GM11168 (cell line): ENCODE results near the gene CHST8.

Experiments
- in situ Hi-C: fragments of 300-500 bp; cut with MboI; formaldehyde crosslinking; loops from one replicate; pipeline ENCODE4 v1.12.0; 2022; ENCODE audit warnings: low sequenced_read_pairs; ENCODE audit not compliant: unreplicated experiment

CHST8 gene

GRCh38 chr19:33726756-33727155 is 105.0 kb downstream of the CHST8 start:
- in situ Hi-C loops, result no loop called here

- in situ Hi-C loops, result no loop called here
These were observed 105.7 kb downstream of the CHST8 start for GRCh38 chr19:33727331-33727998.

DNA sequence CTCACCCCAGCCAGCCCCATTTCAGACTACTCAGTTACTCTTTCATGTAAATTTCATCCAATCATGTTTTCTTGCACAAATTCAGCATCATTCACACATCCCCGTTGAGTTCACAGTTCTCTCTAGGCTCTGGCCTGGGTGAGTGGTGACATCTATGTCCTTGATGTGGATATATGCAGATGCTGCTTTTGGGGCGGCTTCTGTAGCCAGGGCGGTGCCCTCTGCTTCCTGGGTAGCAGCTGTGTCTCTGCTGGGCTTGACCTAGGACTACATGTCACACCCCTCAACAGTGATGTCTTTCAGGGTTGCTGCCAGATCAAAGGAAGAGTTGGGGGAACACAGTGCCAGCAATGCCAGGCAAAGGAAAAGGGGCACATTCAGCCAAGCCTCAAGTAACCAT is 106.4 kb downstream of the CHST8 start:
- in situ Hi-C loops, result no loop called here

GRCh38 chr19:33730858-33731607 is 109.3 kb downstream of the CHST8 start:
- in situ Hi-C loops, result no loop called here

DNA sequence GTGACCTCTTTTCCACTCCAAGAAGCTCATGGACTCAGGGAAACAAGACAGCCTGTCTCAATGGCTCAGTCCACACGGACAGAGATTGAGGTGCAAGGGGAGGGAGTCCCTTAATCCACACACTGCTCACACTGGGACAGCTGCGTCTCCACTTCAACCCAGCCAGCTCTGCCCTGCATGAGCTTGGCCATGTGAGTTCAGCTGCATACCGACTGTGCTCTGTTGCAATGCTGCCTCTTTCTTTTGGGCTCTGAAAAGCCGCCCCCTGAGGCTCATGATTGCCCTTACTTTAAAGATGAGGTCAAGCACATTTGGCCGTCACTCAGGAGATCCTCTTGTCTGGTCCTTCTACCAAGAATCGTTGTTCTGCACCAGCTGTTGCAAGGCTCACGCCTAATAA is 110.1 kb downstream of the CHST8 start:
- in situ Hi-C loops, result no loop called here

DNA sequence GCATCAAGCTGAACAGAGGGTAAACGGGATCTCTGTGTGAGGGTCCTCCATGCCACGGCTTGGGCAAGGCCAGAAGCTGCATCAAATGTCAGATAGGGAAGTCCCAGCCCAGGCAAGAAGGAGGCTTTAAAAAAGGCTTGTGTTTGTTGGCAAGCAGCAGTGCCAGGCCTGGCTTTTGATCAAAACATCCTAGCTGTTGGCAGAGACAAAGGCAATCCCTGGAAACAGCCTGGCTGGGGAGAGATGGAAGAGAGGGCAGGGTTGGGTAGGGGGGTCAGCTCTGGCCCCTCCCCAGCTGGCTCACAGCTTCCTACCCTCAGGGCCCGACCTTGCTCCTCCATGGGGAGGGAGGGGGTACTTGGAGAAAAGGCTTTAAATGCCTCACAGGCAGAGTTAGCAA is 113.2 kb downstream of the CHST8 start:
- in situ Hi-C loops, result no loop called here

DNA sequence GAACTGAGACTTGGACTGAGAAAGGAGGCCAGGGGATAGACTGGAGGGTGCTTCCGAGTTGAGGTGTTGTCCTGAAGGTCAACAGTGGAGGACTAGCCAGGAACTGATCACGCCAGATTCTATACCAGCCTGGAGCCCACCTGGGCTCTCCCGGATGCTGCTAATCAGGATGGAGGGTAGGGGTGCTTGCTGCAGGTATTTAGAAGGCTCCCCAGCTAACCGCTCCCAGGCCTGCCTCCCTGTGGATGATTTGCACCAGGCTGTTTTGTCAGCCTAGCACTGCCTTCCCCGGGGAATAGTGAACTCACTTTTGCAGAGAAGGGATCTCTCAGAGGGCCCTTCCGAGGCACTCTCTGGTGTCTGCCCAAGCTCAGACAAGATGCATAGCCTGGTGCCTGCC is 114.4 kb downstream of the CHST8 start:
- in situ Hi-C loops, result no loop called here

- in situ Hi-C loops, result no loop called here
These were observed 115.0 kb downstream of the CHST8 start for GRCh38 chr19:33736787-33737186.

DNA sequence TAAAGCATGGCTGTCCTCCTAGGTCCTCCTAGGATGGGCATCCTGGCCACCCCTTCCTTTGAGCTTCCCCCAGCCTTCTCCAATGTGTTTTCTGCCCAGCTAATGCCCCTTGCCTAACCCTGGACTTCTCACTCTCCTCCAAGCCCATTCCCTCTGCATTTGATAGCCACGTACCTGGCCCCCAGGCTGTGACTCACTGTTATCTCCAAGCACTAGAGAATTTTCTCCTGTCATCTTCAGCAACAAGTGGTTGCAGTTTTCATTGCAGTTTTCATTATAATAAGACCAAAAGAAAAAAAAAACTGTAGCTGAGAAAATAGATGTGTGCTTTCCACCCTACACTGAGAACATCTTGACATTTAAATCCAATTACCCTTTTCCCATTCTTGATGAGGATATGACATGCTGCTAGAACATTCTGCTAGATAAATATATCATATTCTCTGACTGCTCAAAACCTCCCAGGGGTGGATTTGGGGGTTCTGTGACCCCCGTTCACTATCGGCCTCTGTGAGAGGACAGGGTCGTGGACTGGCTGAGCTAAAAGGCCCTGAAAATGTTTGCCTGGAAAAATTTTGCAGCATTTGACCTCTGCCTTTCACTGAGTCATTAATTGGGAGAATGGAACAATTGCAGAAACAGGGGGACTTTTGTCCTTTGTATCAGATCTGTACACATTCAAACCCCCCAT is 116.1 kb downstream of the CHST8 start:
- in situ Hi-C loops, result no loop called here

GRCh38 chr19:33740811-33741396 is 119.2 kb downstream of the CHST8 start:
- in situ Hi-C loops, result no loop called here

- in situ Hi-C loops, result no loop called here
These were observed 123.5 kb downstream of the CHST8 start for GRCh38 chr19:33745297-33745696.

GRCh38 chr19:33746159-33746558 is 124.4 kb downstream of the CHST8 start:
- in situ Hi-C loops, result no loop called here

DNA sequence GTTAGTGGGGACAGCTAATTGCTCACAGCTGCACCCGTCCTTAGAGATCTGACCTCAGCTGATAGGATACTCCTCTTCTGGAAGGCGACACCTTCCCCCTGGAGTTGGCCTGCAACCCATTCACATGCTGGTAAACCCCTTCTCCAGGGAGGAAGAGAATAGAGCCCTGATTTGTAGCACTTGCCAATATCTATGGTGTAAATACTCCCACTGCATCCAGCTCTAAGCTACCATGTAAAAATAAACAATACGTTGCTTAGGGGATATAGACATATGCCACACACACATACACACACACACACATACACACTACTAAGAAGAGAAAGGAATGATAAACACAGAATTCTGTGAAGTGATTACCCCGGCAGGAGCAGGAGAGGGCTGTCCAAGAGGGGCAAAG is 125.5 kb downstream of the CHST8 start:
- in situ Hi-C loops, result no loop called here

GRCh38 chr19:33748231-33748630 is 126.5 kb downstream of the CHST8 start:
- in situ Hi-C loops, result no loop called here

GRCh38 chr19:33749016-33749415 is 127.3 kb downstream of the CHST8 start:
- in situ Hi-C loops, result no loop called here

- in situ Hi-C loops, result loop anchor here (25.0 kb wide), 1 partner anchor 312 kb away; no protein-coding TSS in a partner anchor
These were observed 127.9 kb downstream of the CHST8 start for GRCh38 chr19:33749619-33750175.

DNA sequence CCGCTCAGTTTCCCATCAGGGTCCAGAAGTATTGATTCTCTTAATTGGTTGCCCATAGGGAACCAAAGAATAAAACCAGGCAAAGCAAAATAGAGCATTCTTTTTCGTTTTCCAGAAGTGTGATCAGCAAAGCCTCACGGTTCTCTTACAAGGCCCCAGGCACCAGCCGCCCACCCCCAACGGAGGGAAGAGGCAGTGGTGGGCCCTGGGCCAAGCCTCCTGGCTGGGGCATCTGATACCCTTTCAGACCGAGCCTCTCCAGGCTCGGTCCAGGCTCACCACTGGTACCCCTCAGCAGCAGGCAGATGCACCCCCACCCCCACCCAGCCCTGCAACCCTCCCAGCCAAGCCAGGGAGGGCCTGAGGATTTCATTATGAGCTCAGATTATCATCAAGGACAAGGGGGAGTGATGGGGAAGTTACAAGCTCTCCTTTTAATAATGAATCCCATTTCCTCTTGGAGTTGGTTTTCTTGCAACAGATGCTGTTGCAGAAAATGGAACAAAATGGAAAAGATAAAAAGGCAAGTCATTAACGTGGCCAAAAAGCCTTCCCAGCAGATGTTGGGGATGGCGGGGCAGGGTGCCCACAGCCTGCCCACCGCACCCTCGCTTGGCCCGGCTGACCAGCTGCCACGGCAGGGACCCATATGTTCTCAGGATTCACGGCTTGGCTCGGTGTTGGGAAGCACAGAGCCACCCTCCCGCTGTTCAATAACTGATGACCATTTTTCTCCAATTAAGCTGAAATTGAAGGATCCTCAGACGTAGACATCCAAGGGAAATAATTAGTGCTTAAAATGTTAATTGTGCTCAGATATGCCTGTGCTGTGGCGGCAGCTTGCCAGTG is 129.1 kb downstream of the CHST8 start:
- in situ Hi-C loops, result loop anchor here (25.0 kb wide), 1 partner anchor 314 kb away; no protein-coding TSS in a partner anchor

DNA sequence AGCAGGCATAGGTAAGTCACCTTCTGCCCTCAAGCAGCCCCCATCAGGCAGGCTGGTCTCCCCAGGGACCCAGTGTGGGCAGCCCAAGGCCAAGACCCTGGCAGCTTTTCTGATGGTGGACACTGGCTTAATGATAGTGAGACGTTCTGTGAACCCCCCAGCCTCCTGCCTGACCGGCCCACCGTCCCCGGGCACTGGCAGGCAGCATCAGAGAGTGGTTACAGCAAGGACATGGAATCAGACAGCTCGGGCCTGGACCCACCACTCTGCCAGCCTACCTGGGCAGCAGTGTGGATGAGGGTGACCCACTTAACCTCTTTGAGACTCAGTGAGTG is 129.7 kb downstream of the CHST8 start:
- in situ Hi-C loops, result loop anchor here (25.0 kb wide), 1 partner anchor 314 kb away; no protein-coding TSS in a partner anchor

DNA sequence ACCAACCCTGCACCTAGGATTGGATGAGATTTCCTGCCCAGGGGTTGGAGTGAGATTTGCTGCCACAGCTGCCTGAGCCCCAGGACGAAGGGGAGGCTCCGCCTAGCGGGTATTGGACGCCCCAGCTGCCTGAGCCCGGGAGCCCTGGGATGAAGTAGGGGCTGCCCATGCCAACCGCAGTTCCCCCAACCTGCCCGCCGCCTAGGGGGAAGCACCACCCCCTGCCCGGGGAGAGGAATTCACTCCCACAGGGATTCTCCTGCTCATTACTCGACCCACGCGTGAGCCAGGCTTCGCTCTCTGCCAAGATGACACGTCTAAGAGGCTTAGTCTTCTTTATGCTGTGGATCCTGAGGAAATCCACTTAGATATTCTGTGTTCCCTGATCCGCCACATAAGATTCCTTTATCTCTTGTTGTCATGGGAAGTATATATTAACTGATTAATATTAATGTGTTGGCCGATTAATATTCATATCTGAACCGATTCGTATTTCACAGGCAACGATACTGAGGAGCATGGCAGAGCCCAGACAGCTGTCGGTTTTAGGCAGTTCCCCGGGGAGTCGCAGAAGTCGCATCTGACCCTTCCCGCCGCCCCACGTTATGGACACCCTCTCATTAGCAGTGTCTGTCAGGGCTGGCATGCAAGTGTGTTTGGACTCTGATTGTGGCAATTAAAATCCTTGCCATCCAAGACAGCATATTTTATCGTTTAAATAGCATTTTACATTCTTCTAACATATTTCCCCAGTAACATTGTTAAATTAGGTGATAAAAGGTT is 130.5 kb downstream of the CHST8 start:
- in situ Hi-C loops, result loop anchor here (25.0 kb wide), 1 partner anchor 315 kb away; no protein-coding TSS in a partner anchor
